NOMO-1 treated with dmso at 0.1 percent for 144 hours (cell line): ENCODE measurements around the gene ADAM10.

ENCODE experiments used
- DNase-seq: peaks from one replicate; lab custom pipeline; 2025; ENCODE audit not compliant: unreplicated experiment; lab: John Stamatoyannopoulos, UW

The ADAM10 gene

GRCh38 chr15:58716027-58716426 lies 33.5 kb downstream of the ADAM10 start:
- DNase-seq = no peak

- peak; percentile 12 for DNase-seq
These were observed 34.1 kb downstream of the ADAM10 start for GRCh38 chr15:58715266-58715917.

- no peak for DNase-seq
These were observed 38.8 kb downstream of the ADAM10 start for GRCh38 chr15:58710701-58711100.

- DNase-seq = no peak
These were observed 42.1 kb downstream of the ADAM10 start for GRCh38 chr15:58707397-58707796.

GRCh38 chr15:58705105-58705504 lies 44.4 kb downstream of the ADAM10 start:
- DNase-seq = no peak

GRCh38 chr15:58704155-58704865 lies 45.2 kb downstream of the ADAM10 start:
- DNase-seq = no peak

GRCh38 chr15:58703610-58704009 lies 45.9 kb downstream of the ADAM10 start:
- no peak for DNase-seq

- DNase-seq = no peak
These were observed 47.3 kb downstream of the ADAM10 start for GRCh38 chr15:58702233-58702632.

GRCh38 chr15:58701376-58701775 lies 48.1 kb downstream of the ADAM10 start:
- no peak for DNase-seq

- DNase-seq = no peak
These were observed 49.7 kb downstream of the ADAM10 start for GRCh38 chr15:58699769-58700168.

- no peak for DNase-seq
These were observed 50.4 kb downstream of the ADAM10 start for GRCh38 chr15:58698887-58699641.

GRCh38 chr15:58697220-58697619 lies 52.3 kb downstream of the ADAM10 start:
- DNase-seq = no peak

GRCh38 chr15:58696738-58697137 lies 52.8 kb downstream of the ADAM10 start:
- no peak for DNase-seq

GRCh38 chr15:58694641-58695398 lies 54.7 kb downstream of the ADAM10 start:
- no peak for DNase-seq

GRCh38 chr15:58690703-58691102 lies 58.8 kb downstream of the ADAM10 start:
- no peak for DNase-seq

GRCh38 chr15:58689646-58690045 lies 59.9 kb downstream of the ADAM10 start:
- DNase-seq = no peak

GRCh38 chr15:58686286-58686685 lies 63.2 kb downstream of the ADAM10 start:
- no peak for DNase-seq

GRCh38 chr15:58684751-58685150 lies 64.8 kb downstream of the ADAM10 start:
- no peak for DNase-seq

GRCh38 chr15:58684036-58684710 lies 65.3 kb downstream of the ADAM10 start:
- no peak for DNase-seq

- no peak for DNase-seq
These were observed 67.3 kb downstream of the ADAM10 start for GRCh38 chr15:58682234-58682633.

GRCh38 chr15:58678683-58679082 lies 70.8 kb downstream of the ADAM10 start:
- DNase-seq = no peak
